Stimulated activated CD8-positive, alpha-beta memory T cell treated with anti-CD3 and anti-CD28 coated beads, Interleukin-2, amount 100 ng/mL, for 1 hour (primary cell): ENCODE data around the gene SPSB4.

Experiments used
- DNase-seq, 2 donors: peaks; one replicate each; pipeline ENCODE4 v3.0.0-alpha.2; 2020; ENCODE audit warnings: low read depth in 2 of 2

SPSB4 gene

DNA sequence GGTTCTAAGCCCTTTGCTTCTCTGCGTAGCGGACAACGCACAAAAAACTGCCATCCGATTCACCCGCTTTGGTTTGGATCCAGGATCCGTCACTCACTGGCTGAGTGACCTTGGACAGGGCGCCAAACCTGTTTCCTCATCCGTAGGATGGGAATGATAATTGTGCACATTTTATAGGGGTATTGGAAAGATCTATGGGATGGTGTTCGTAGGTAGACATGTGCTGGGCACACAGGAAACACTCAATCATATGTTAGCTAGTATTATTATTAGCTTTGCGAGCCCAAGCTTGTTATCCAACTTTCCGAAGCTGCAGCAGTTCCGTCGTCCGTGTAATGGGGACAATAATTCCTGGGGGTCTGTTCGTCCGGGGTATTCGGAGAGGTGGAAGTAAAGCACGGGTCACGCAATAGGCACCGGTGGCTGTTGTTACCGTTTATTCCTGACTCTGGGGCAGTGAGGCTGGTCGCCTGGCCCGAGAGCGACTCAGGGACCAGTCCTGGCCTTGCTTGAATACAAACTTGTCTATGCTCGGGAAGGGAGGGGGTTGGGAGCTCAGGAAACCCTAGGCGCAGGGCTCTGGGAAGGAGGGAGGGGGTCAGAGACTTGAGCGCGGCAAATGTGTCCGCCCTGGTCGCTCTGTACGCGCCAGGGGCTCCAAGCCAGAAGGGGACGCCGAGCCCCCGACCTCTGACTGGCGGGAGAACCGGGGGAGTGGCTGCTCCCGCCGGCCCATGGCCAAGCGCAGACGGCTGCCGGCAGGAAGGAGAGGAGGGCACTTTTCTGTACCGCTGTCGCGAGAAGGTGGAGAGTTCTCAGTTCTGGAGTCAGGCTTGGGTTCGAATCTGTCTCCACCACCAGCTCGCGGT is 1.3 kb downstream of the SPSB4 start:
- DNase-seq, result no peak

DNA sequence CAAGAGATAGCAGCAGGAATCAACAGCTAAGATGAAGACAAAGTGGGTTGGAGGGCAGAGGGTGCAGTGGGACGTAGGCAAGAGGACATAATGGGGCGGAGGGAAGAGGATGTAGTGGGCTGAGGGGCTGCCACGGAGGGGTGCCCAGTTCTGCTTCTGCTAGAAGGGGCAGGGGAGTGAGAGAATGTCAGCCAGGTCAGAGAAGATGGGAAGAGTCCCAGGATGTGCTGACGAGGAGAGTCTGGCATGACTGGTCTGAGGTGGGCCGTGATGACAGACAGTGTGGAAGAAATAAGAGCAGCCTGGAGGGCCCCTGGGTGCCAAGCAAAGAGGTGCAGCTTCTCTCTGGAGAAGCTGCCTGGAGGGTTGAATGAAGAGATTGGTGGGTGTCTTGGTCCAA is 4.0 kb downstream of the SPSB4 start:
- no peak for DNase-seq

DNA sequence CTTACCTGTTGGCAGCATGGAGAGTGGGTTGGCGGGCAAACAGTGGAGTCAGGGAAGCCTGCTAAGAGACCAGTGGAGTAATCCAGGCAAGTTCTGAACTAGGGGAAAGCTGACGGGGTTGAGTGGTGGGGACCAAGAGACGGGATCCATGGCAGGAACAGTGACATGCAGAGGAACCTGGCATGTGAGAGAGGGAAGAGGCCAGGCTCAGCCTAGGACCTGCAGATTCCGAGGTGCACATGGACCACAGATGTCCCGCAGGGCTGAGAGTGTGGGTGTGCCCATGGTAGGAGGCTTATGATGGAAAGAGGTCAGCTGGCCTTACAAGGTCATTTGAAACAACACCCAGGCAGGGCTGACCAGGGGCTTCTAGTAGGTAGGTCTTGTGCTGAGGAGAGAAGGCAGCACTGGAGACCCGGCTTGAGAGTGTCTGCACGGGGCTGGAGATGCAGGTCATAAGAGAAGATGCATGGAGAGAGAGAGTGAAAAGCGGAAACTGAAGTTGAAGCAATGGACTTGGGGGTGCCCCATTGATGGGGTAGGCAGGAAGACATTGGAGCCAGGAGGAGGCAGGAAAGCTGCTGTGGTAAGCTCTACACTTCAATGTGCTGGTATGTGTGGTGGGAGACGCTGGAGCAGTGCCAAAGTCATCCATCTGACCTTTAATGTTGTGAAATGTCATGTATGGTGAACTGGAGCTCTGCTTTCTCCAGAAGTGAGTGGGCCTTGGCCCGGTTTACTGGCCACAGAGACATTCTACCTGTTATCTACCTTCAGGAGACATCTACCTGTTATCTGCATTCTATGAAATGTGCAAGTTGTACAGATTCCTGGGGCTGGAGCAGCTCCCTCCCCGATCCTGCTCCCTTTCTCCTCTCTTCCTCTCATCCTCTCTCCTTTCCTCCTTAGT is 4.6 kb downstream of the SPSB4 start:
- no peak for DNase-seq

DNA sequence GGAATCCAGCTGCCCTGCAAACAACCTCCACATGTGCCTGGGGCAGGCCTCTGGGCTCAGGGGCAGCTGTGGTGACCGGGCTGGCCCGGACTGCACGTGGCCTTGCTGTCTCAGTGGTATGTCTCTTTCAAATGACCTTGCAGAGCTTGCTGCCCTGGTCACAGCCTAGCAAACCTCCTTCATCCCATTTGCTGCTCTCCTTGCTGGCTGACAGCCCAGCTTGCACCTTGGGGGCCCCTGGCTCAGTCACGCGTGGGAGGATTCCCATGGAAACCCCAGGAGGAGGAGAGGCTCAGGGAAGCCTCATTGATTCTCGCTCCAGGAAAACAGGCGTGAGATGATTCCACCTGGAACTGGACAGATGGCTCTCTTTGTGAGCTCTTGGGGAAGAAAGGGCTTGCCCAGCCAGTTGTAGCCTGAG is 5.6 kb downstream of the SPSB4 start:
- DNase-seq, result no peak

GRCh38 chr3:141057436-141057835 is 6.3 kb downstream of the SPSB4 start:
- no peak for DNase-seq

- no peak for DNase-seq
Observed at GRCh38 chr3:141057946-141058800, 7.0 kb downstream of the SPSB4 start.

- DNase-seq, result no peak
Observed at GRCh38 chr3:141058996-141059395, 7.8 kb downstream of the SPSB4 start.

DNA sequence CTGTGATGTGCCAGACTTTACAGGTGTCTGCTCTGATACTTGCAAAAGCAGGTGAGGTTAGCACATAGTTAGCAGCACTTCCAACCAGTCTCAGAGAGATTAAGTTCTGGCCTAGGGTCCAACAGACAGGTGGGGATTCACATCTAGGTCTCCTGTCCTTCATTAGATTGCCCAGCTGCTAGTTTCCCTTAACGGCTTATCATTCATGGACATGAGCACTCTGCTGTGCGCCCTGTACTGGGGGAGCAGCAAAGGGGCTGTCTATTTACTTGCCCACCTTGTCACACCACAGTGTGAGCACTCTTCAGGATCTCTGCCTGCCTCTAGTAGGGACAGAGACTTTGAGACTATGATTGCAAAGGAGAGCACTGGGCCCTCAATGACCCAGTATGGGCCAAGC is 8.7 kb downstream of the SPSB4 start:
- no peak for DNase-seq

DNA sequence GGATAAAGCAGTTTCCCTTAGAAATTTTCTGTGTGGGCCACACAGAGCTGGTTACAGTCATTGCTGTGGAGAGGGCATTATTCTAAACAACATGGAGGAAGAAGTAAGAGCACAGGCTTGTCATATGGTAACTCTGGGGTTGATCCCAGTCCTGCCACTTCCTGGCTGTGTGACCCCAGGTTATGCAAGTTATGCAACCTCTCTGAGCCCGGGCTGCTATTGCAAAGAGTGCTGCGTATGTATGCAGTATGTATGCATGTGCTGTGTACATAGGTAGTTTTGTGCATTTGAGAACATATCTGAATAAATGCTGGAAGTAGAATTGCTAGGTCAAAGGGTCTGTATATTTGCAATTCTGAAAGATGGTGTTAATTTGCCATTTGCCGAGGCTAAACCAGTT is 9.2 kb downstream of the SPSB4 start:
- no peak for DNase-seq

GRCh38 chr3:141063831-141064230 is 12.7 kb downstream of the SPSB4 start:
- DNase-seq, result no peak

GRCh38 chr3:141064255-141064926 is 13.2 kb downstream of the SPSB4 start:
- no peak for DNase-seq

DNA sequence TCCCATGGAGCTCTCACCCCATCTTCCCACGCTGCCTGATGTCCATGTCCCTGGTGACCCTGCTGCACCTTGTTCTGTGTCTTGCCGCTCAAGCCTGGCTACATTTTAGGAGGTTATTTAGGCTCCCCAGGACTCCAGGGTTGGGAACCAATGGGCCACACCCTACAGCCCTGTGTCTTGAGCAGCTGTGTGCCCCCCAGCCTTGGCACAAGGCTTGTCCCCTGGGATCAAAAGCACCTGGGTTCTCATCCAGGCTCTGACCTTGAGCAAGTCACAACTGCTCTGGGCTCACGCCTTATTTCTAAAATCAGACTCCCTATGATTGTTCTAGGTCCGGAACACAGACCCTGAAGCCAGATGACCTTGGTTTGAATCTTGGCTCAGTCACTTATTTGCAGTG is 14.1 kb downstream of the SPSB4 start:
- no peak for DNase-seq

GRCh38 chr3:141065841-141066805 is 15.0 kb downstream of the SPSB4 start:
- no peak for DNase-seq

- DNase-seq, result no peak
Observed at GRCh38 chr3:141067206-141067974, 16.2 kb downstream of the SPSB4 start.

- DNase-seq, result no peak
Observed at GRCh38 chr3:141070229-141070628, 19.1 kb downstream of the SPSB4 start.

GRCh38 chr3:141070727-141071357 is 19.7 kb downstream of the SPSB4 start:
- no peak for DNase-seq

GRCh38 chr3:141071681-141072260 is 20.6 kb downstream of the SPSB4 start:
- no peak for DNase-seq

GRCh38 chr3:141072950-141073349 is 21.8 kb downstream of the SPSB4 start:
- DNase-seq, result no peak
